Kidney tubule cell (primary cell): ENCODE data around the gene SLIT3.
A peak's percentile ranks its signal among the peaks of the same experiment; 100 is the strongest.

ENCODE experiments used
- DNase-seq: peaks from one replicate; pipeline ENCODE4 v3.0.0-alpha.2; 2018; ENCODE audit warnings: low spot score

SLIT3 gene

GRCh38 chr5:168827636-168828035 lies 473.3 kb downstream of the SLIT3 start:
- DNase-seq, result no peak

DNA sequence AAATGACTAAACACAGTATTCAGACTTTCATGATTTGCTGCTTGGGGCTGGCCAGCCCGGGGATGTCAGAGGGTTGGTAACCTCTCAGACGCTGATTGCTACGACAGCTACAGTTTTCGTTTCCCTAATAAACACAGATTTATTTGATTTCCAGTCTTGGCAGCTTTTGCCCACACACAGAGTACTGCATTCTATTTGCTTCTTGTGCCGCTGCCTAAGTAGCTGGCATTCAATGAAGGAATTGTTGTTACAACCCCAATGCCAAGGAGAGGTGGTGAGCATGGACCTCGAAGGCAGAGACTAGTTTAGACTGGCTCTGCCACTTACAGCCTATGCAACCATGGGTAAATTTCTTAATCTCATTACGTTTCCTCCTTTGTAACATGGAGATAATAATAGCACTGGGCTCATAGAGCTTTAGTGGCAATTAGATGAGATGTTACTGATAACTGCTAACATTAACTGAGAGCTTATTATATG lies 474.7 kb downstream of the SLIT3 start:
- DNase-seq, result no peak

GRCh38 chr5:168822745-168823281 lies 478.1 kb downstream of the SLIT3 start:
- DNase-seq, result peak; percentile 7

GRCh38 chr5:168822248-168822744 lies 478.6 kb downstream of the SLIT3 start:
- no peak for DNase-seq

GRCh38 chr5:168820874-168821273 lies 480.1 kb downstream of the SLIT3 start:
- DNase-seq, result no peak

- DNase-seq, result peak; percentile 12
Observed at GRCh38 chr5:168819004-168819621, 481.8 kb downstream of the SLIT3 start.

GRCh38 chr5:168818558-168818957 lies 482.4 kb downstream of the SLIT3 start:
- no peak for DNase-seq

DNA sequence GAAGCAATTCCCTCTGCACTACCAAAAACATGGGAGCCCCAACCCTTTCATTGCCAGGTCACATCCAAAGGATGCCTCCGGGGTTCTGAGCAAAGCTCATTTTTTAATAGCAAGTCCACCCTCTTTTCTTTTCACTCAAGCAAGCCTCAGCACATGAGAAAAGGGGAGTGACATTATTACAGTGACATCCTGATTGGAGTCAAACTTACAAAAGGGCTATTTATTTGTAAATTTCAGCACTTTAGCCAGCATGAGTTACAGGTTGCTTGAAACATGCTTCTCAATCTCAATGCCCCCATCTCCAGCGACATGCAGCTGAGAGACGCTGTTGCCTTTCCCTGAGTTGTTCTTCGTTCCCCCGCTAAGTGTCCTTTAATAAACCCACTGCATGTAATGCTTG lies 483.3 kb downstream of the SLIT3 start:
- DNase-seq, result no peak

DNA sequence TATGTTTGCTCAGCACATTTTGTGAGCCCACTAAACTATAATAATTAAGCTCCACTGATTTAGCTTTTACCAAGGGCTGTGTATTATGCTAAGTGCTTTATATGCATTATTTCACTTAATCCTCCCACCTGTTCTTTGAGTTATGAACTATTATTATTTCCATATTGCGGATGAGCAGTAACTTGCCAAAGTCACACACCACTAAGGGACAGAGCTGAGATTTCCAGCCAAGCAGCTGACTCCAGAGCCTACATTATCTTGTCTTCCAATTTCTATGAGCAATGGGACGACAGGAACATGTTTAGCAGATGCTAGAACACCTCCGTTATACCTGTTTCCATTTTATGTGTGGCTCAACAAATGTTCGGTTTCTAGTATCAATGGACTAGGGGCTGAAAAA lies 484.3 kb downstream of the SLIT3 start:
- DNase-seq, result no peak

- no peak for DNase-seq
Observed at GRCh38 chr5:168813184-168813968, 487.6 kb downstream of the SLIT3 start.

GRCh38 chr5:168810641-168811040 lies 490.3 kb downstream of the SLIT3 start:
- no peak for DNase-seq

DNA sequence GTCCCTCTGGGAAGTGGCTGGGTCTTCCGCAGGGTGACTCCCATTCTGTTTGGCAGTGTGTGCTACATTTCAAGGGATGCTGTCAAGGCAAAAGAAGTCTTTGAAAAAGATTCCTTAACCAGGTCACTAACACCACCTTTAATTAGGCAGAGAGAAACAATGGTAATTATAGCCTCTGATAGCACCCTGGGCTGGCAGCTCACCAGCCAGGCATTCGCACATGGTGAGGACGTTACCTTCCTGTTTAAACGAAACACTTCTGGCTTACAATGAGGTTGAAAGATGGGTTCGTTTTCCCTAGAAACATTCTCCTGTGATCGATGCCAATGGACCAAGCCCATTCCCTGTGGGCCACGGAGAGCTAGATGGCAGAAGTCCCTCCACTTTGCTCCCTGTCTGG lies 491.7 kb downstream of the SLIT3 start:
- DNase-seq, result no peak

DNA sequence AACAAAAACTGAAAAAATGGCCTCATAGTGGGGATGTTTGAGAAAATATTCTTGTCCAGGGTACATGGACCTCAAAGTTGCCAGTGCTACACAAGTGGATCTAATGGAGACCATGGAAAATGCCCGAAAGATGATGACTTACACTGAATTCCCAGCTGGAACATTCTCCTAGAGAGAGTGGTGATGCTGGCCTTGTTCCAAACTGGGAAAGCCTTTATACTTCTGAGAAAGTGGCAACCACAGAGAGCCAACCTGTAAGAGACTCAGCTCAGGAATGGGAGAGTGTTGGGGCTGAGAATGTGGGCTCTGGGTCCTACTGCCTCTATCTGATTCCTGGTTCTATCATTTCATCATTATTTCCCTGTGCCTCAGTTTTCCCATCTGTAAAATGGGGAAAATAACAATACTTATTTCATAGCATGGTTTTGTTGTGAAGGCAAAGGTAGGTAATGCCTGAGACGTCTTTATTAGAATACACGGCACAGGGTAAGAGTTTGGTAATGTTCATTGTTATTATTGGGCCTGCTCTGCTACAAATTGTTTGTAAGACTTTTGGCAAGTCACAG lies 492.8 kb downstream of the SLIT3 start:
- no peak for DNase-seq

- no peak for DNase-seq
Observed at GRCh38 chr5:168807287-168807686, 493.7 kb downstream of the SLIT3 start.

DNA sequence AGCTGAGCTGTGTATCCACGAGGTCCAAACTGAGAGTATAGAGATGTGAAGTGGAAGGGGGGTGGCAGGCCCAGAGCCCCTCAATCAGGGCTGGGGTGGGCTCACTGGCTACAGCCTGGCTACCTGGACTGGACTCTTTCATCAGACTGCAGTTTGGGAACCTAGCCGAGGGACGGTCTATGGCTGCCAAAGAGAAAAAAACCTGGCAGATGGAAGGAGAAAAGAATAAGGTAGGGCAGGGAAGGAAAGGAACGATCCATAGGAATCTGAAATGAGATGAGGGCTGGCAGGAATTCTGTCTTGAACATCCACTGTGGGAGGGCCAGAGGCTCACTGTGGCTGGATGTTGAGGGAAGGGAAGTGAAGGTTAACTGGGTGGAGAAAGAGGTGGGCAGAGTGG lies 497.4 kb downstream of the SLIT3 start:
- DNase-seq, result no peak

DNA sequence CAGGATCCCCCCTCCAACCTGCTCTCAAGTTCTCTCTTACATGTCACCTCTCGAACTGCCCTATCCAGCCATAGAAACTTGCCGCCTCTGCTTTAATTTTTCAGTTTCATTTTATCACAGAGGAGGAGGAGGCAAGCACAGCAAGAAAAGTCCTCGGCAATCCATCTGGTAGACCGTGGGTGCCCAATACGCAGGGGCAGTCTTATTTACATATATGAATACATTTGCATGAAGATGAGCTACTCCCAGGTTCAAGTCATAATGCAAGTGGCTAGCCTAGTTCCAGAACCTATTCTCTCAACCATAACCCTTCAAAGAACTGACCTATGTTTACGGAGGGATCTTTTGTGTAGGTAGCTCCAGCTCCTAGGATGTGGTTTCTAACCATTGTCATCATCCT lies 498.6 kb downstream of the SLIT3 start:
- DNase-seq, result no peak

DNA sequence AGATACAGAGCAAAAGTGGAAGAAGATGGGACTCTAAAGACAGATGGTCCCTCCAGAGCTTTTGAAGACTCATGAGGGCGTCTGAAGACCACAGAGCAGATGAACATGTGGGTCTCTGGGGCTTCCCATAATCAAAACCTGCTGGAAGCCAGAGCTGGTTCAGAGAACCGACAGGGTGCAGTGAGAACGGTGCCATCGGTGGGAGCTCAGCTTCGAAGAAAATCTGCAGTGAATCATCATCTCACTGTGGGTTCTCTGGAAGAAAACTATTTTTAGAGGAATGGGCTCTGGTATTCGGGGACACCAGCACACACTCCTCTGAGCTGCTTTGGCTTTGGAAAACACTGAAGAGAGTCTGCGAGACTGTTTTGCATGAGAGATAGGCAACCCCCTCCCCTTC lies 499.4 kb downstream of the SLIT3 start:
- DNase-seq, result no peak

DNA sequence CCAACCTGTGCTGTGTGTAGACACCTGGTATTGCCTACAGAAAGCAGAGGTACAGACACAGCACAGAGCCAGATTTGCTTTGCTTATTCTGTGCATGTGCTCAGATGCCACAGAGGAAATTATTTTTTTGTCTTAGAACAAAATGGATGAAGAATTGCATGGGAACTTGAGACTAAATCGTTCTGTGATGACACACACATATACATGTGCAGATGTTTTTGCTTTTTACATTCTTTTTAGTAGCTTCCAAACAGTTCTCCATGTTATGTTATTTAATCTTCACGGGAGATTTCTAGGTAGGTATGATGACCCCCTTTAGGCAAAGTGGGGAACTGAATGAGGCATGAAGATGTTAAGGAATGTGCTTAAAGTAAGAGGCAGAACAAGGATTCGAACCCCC lies 500.2 kb downstream of the SLIT3 start:
- DNase-seq, result no peak

DNA sequence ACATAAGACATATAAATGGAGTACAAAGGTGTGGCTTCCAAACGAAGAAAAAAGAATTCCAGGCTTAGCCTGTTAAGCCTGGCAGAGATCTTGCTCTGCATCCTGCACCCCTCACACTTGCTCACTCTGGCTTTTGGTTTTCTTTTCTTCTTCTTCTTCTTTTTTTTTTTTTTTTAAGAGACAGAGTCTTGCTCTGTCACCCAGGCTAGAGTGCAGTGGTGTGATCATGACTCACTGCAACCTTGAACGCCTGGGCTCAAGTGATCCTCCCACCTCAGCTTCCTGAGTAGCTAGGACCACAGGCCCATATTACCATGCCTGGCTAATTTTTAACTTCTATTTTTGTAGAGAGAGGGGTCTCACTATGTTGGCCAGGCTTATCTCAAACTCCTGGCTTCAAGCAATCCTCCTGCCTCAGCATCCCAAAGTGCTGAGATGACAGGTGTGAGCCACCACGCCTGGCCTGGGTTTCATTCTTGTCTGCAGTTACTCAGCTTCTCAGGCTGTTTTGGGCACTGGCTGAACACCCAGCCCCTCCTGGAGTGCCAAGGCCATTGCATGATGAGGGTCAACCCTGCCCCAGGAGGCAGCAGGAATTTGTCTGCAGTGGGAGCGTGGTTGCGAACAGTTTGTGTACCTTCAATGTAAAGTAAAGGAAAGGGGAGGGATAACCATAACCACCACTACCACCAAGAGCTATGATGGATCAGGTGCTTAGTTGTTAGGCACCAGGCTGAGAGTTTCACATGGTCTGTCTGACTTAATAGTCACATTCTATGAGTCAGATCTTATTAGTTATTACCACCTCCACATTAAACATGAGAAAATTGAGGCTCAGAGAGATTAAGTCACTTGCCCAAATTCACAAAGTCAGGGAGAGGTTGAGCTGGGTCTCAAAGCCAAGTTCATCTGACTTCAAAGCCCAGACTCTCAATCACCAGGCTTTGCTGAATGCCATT lies 502.6 kb downstream of the SLIT3 start:
- peak; percentile 55 for DNase-seq

GRCh38 chr5:168796593-168797580 lies 504.1 kb downstream of the SLIT3 start:
- DNase-seq, result no peak
